ENCODE measurements around the gene PCGF3. TPM values are rescaled to one million over a fixed set of nuclear protein-coding genes. Genes with fewer than 3 reads are reported as not detected.

The PCGF3 gene
- total RNA-seq, 4 donors from 2014 or later: 17.7 to 80.6 (median 53.4) TPM

DNA sequence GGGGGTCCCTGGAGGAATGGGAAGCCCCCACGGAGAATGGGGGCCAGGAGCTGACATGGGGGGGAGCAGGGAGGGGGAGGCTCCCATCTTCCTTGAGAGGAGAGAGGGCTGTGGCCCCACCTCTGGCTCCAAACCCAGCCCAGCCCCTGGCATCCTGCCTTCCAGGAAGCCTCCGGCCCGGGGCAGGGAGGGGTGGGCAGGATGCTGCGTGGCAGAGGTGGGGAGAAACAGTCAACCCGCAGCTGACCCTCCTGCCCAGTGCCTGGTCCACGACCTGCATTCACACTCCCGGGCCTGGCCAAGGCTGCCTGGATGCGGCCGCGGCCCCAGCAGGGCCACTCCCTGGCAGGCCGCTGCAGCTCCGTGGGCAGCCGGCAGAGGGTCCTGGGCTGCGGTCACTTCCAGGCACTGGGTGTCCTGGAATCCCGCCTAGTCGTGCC lies 81.2 kb downstream of the PCGF3 start:
- Histone ChIP-seq H3K9me3 (no peaks in the 10 kb centered on the region), H3K27ac (peak overlapping the region; percentile 68 to 72), H3K27me3 (no peaks in the 10 kb centered on the region), H3K4me3 (peak overlapping the region; percentile 7 to 41), H3K36me3 (no peaks in the 10 kb centered on the region), H3K4me1 (peaks cover 0 to 15% of the 10 kb centered on the region in 2 donors)
- intact Hi-C loops (cut with DNase I; ENCODE audit: low total_unique reads): no loop called here
- peak in 1 of 2 donors; percentile 70 for DNase-seq
- peak; percentile 34 to 55 for TF ChIP-seq POLR2A (IDR thresholded peaks at IDR 0.05)
- TF ChIP-seq, protein P1, sequence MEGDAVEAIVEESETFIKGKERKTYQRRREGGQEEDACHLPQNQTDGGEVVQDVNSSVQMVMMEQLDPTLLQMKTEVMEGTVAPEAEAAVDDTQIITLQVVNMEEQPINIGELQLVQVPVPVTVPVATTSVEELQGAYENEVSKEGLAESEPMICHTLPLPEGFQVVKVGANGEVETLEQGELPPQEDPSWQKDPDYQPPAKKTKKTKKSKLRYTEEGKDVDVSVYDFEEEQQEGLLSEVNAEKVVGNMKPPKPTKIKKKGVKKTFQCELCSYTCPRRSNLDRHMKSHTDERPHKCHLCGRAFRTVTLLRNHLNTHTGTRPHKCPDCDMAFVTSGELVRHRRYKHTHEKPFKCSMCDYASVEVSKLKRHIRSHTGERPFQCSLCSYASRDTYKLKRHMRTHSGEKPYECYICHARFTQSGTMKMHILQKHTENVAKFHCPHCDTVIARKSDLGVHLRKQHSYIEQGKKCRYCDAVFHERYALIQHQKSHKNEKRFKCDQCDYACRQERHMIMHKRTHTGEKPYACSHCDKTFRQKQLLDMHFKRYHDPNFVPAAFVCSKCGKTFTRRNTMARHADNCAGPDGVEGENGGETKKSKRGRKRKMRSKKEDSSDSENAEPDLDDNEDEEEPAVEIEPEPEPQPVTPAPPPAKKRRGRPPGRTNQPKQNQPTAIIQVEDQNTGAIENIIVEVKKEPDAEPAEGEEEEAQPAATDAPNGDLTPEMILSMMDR (IDR thresholded peaks at IDR 0.05): peak in 1 of 4 experiments; percentile 36

DNA sequence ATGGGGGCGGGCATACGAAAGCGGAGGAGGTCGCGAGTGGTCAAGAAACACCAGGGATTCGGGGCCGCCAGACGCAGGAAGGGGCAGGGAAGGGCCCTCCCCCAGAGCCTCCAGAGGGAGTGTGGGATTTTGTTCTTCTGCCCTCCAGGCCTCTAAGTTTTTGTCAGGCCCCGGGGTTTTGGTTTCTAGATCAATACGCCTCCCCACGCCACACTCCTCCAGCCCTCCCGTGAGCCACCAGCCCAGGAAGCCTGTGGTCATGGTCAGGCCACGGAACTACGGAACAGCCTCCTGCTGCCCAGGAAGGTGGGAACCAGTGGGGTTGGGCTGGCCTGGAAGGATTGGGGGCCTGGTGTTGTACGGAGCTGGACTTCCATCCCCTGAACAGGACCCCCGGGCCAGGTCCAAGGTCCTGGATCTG lies 81.9 kb downstream of the PCGF3 start:
- DNase-seq: no peak
- H3K27ac ChIP-seq: peak overlapping the region; percentile 42 to 53
- no peaks in the 10 kb centered on the region for H3K36me3 ChIP-seq
- no peaks in the 10 kb centered on the region for H3K9me3 ChIP-seq
- no peak overlapping the region for H3K4me3 ChIP-seq
- intact Hi-C loops (cut with DNase I; ENCODE audit: low total_unique reads): no loop called here
- no peak for TF ChIP-seq POLR2A (IDR thresholded peaks at IDR 0.05)
- TF ChIP-seq, protein P1 (IDR thresholded peaks at IDR 0.05): no peak
- H3K4me1 ChIP-seq: peaks cover 0 to 22% of the 10 kb centered on the region in 2 donors
- H3K27me3 ChIP-seq: no peaks in the 10 kb centered on the region

DNA sequence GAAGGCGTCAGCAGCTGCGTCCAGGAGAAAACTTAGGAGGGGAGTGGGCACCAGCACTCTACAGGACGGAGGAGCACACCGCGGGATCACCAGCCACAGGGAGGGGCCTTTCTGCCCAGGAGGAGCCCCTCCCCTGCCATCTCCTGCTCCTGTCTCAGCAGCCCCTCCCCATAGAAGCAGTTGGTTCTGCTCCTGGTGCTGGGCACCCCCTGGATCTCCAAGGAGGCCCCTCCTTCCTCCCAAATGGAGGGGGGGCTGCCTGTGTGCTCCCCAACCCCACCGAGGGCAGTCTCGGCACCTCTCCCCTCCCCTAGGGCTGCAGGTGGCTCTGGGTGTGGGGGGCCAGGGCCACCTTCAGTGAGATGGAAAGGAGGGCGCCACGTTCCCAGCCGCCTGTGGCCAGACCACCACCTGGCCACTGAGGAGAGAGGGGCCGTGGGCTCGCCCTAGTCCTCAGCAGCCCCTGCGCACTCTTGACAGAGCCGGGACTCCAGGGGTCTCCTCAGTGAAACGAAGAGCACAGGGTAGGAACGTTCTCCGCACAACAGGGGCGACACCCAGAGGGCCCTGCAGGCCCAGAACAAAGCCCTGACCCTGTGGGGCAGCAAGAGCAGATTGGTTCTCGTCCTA lies 82.5 kb downstream of the PCGF3 start:
- Histone ChIP-seq H3K27ac (peak overlapping the region; percentile 42 to 53), H3K9me3 (no peaks in the 10 kb centered on the region), H3K36me3 (no peaks in the 10 kb centered on the region), H3K4me1 (peaks cover 0 to 23% of the 10 kb centered on the region in 2 donors), H3K27me3 (no peaks in the 10 kb centered on the region), H3K4me3 (no peak overlapping the region)
- TF ChIP-seq, protein P1 (IDR thresholded peaks at IDR 0.05): no peak
- no peak for TF ChIP-seq POLR2A (IDR thresholded peaks at IDR 0.05)
- DNase-seq: no peak
- intact Hi-C loops (cut with DNase I; ENCODE audit: low total_unique reads): no loop called here

DNA sequence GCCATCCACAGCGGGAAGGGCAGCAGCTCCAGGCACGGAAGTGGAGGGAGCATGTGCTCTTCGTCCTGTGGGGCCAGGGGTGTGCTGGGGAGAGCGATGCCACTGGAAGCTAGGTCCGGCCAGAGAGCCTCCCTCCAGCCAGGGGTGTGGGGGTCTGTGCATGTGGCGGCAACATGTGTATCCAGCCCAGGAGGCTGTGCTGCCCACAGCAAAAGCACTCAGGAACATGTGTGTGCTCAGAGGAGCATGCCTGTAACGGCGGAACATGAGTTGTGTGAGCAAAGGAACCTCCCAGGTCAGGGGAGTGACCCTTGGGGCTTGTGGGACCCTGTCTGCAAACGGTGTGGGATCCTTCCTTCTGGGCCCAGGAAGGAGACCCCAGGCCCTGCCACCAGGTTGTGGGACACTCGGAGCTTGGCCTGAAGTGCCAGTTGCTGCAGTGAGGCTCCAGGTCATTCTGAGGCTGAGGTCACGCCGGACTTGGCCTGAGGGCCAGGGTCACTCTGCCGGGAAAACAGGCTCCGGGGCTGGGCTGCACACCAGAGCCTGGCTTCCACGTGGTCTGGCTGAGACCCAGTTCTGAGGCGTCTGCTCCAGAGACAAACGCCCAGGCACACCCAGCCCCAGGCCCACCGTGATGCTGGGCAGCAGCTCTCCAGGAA lies 83.1 kb downstream of the PCGF3 start:
- Histone ChIP-seq H3K9me3 (no peaks in the 10 kb centered on the region), H3K4me1 (peaks cover 0 to 23% of the 10 kb centered on the region in 2 donors), H3K36me3 (no peaks in the 10 kb centered on the region), H3K27ac (no peak overlapping the region), H3K27me3 (no peaks in the 10 kb centered on the region), H3K4me3 (no peak overlapping the region)
- no peak for DNase-seq
- TF ChIP-seq POLR2A (IDR thresholded peaks at IDR 0.05): no peak
- TF ChIP-seq, protein P1 (IDR thresholded peaks at IDR 0.05): no peak
- intact Hi-C loops (cut with DNase I; ENCODE audit: low total_unique reads): no loop called here

All from uterus (tissue), 4 donors.